H1 (cell line): ENCODE measurements around the gene MNAT1. TPM values are rescaled to one million over a fixed set of nuclear protein-coding genes. Genes with fewer than 3 reads are reported as not detected.

Experiments used
- CHD7 ChIP-seq: fragments of 300-600 bp; sonication (generic); IDR thresholded peaks from 2 replicates; pipeline ENCODE4 v1.7.1; 2012; ENCODE audit warnings: low read length, moderate library complexity, mild to moderate bottlenecking, inconsistent platforms; ENCODE audit not compliant: insufficient replicate concordance
- polyA plus RNA-seq, 7 experiments: library from polyadenylated mRNA; depleted of rRNA in 3 of 7; stranded (reverse) in 5 of 7; unstranded in 2 of 7; fragments of >200 nt in 5 of 7; fragments of 200-250 nt in 2 of 7; gene quantifications; 1 replicate in 5 of 7; 2 replicates in 1 of 7; 4 replicates in 1 of 7; pipeline versions ENCODE4 v1.2.1 to v1.2.3, GENCODE V29; 2011 to 2013; ENCODE audit warnings: missing spikeins in 2 of 7, mixed read lengths in 2 of 7
- total RNA-seq: library from RNA; stranded (reverse); fragmentation: NEBNext Ultra II Directional; extraction: Animal tissue kit (Norgen Biotek cat#: 25700); gene quantifications from 2 replicates; pipeline ENCODE4 v1.2.1, GENCODE V29; 2021

MNAT1 gene
- total and polyA plus RNA-seq, 2 of the 8 experiments (the other 6 are each of a cell fraction or from before 2014, with no cell fraction given), result 34.7 to 52.1 TPM

- no peak for TF ChIP-seq CHD7
These were observed 24.1 kb upstream of the MNAT1 start (continued) for GRCh38 chr14:60710494-60710893.
